HCT116 (cell line): Measurements from ENCODE around the gene ZNF396. TPM values are rescaled to one million over a fixed set of nuclear protein-coding genes. Genes with fewer than 3 reads are reported as not detected.

Source experiments
- ATAC-seq: fragments of 200-7000 bp; cut with Tn5 transposase; 2 replicates; pipeline ENCODE4 v1.9.1; 2020; ENCODE audit warnings: mild to moderate bottlenecking, moderate library complexity
- BruUV-seq: library from RNA; stranded (reverse); fragments of 400-500 nt; replicated peaks from 2 replicates; lab custom pipeline; 2021; lab: Mats Ljungman, UMichigan
- CTCF ChIA-PET: fragments of 300-600 bp; sonication (Branson Sonifier 250); formaldehyde crosslinking; loops from one replicate; lab custom pipeline; 2021; ENCODE audit warnings: antibody characterized with exemption; lab: Charles Lee
- POLR2A ChIA-PET: fragments of 300-600, 350-600 bp; sonication (Branson Sonifier 250); formaldehyde crosslinking; loops from one replicate; lab custom pipeline; 2021; ENCODE audit warnings: antibody characterized with exemption; lab: Charles Lee
- RAD21 ChIA-PET, 2 experiments: fragments of 300-600 bp; sonication (Branson Sonifier 250); formaldehyde crosslinking; loops; one replicate each; lab custom pipeline; 2023; ENCODE audit warnings: low total read pairs in 2 of 2; ENCODE audit not compliant: uncharacterized antibody in 2 of 2, unreplicated experiment in 2 of 2, low non-redundant PET in 1 of 2; lab: Charles Lee
- DNase-seq: peaks from one replicate; pipeline ENCODE4 v3.0.0-alpha.2; 2010; ENCODE audit warnings: low read depth, low spot score
- H2AFZ ChIP-seq: fragments of 200-600 bp; shearing (Covaris generic), sonication (generic); 2 replicates; pipeline ENCODE4 v1.6.1; 2017; ENCODE audit warnings: low read depth, mixed run types, mixed read lengths, antibody characterized with exemption, low read length; ENCODE audit not compliant: poor library complexity, severe bottlenecking
- H3K27ac ChIP-seq: 2 replicates; pipeline ENCODE4 v1.5.1; 2012; ENCODE audit warnings: low read depth, low read length
- H3K27me3 ChIP-seq: fragments of 200-600 bp; sonication (generic); 2 replicates; pipeline ENCODE4 v1.6.1; 2016; ENCODE audit warnings: mixed run types, low read length, mixed read lengths; ENCODE audit not compliant: insufficient read depth
- H3K36me3 ChIP-seq, 2 experiments: fragments of 200-500 bp in 1 of 2; fragments of 200-600 bp in 1 of 2; sonication (Bioruptor generic) in 1 of 2; sonication (generic) in 1 of 2; 2 replicates each; pipeline versions ENCODE4 v1.5.1 to v1.6.1; 2014 to 2016; ENCODE audit warnings: low read length in 2 of 2, inconsistent platforms in 1 of 2, mixed read lengths in 1 of 2, mixed run types in 1 of 2; ENCODE audit not compliant: insufficient read depth in 2 of 2, control insufficient read depth in 1 of 2
- H3K4me1 ChIP-seq, 2 experiments: fragments of 200-600 bp in 1 of 2; sonication (generic) in 1 of 2; 2 replicates each; pipeline versions ENCODE4 v1.5.1 to v1.6.1; 2012 to 2017; ENCODE audit warnings: low read length in 2 of 2, inconsistent platforms in 1 of 2, mild to moderate bottlenecking in 1 of 2, mixed read lengths in 1 of 2, mixed run types in 1 of 2, moderate library complexity in 1 of 2; ENCODE audit not compliant: insufficient read depth in 2 of 2, control insufficient read depth in 1 of 2
- H3K4me2 ChIP-seq: fragments of 200-600 bp; sonication (generic); 2 replicates; pipeline ENCODE4 v1.6.1; 2017; ENCODE audit warnings: mixed run types, low read length, mixed read lengths
- H3K4me3 ChIP-seq, 2 experiments: fragments of 200-600 bp in 1 of 2; sonication (generic) in 1 of 2; replicated peaks in 1 of 2; 2 replicates each; pipeline ENCODE4 v1.5.1; 2011 to 2016; ENCODE audit warnings: low read length in 2 of 2, control low read depth in 1 of 2, low read depth in 1 of 2, mild to moderate bottlenecking in 1 of 2, mixed read lengths in 1 of 2, mixed run types in 1 of 2
- H3K79me2 ChIP-seq: fragments of 200-600 bp; sonication (generic); 2 replicates; pipeline ENCODE4 v1.6.1; 2017; ENCODE audit warnings: mild to moderate bottlenecking, mixed run types, low read length, moderate library complexity, mixed read lengths; ENCODE audit not compliant: insufficient read depth
- H3K9ac ChIP-seq: fragments of 200-600 bp; sonication (generic); 2 replicates; pipeline ENCODE4 v1.6.1; 2016; ENCODE audit warnings: low read length, mixed read lengths
- H3K9me2 ChIP-seq: fragments of 200-600 bp; sonication (generic), shearing (Covaris generic); 2 replicates; pipeline ENCODE4 v1.6.1; 2017; ENCODE audit warnings: mixed run types, mild to moderate bottlenecking, moderate library complexity; ENCODE audit not compliant: insufficient read depth
- H3K9me3 ChIP-seq, 2 experiments: fragments of 200-500 bp in 1 of 2; fragments of 200-600 bp in 1 of 2; sonication (Bioruptor generic) in 1 of 2; sonication (generic) in 1 of 2; 2 replicates each; pipeline ENCODE4 v1.6.1; 2014 to 2017; ENCODE audit warnings: low read length in 2 of 2, mixed read lengths in 2 of 2, inconsistent platforms in 1 of 2, low read depth in 1 of 2, mild to moderate bottlenecking in 1 of 2, mixed run types in 1 of 2, moderate library complexity in 1 of 2; ENCODE audit not compliant: control insufficient read depth in 1 of 2, insufficient read depth in 1 of 2
- H4K20me1 ChIP-seq: fragments of 200-600 bp; sonication (generic), shearing (Covaris generic); 2 replicates; pipeline ENCODE4 v1.6.1; 2017; ENCODE audit warnings: mixed run types, mild to moderate bottlenecking, moderate library complexity; ENCODE audit not compliant: insufficient read depth
- ATF3 ChIP-seq: IDR thresholded peaks from 2 replicates; pipeline ENCODE4 v1.6.1; 2012
- CBX3 ChIP-seq: IDR thresholded peaks from 2 replicates; pipeline ENCODE4 v1.6.1; 2012; ENCODE audit warnings: low read depth
- CEBPB ChIP-seq: IDR thresholded peaks from 2 replicates; pipeline ENCODE4 v1.6.1; 2012; ENCODE audit warnings: low read depth
- CTCF ChIP-seq, 3 experiments: fragments of 200-600 bp in 1 of 3; sonication (generic) in 1 of 3; IDR thresholded peaks in 2 of 3; conservative IDR thresholded peaks in 1 of 3; 2 replicates each; pipeline ENCODE4 v1.5.1; 2012 to 2017; ENCODE audit warnings: low read depth in 2 of 3, low read length in 2 of 3, antibody characterized with exemption in 1 of 3, borderline replicate concordance in 1 of 3, control low read depth in 1 of 3, mild to moderate bottlenecking in 1 of 3, mixed read lengths in 1 of 3, mixed run types in 1 of 3, moderate library complexity in 1 of 3; ENCODE audit not compliant: insufficient read depth in 1 of 3
- EZH2phosphoT487 ChIP-seq: fragments of 200-600 bp; IDR thresholded peaks from 2 replicates; pipeline ENCODE4 v1.6.1; 2018; ENCODE audit warnings: antibody characterized with exemption, borderline replicate concordance
- FOSL1 ChIP-seq: IDR thresholded peaks from 2 replicates; pipeline ENCODE4 v1.6.1; 2012; ENCODE audit warnings: low read depth
- JUND ChIP-seq: IDR thresholded peaks from 2 replicates; pipeline ENCODE4 v1.6.1; 2012
- MAX ChIP-seq: IDR thresholded peaks from 2 replicates; pipeline ENCODE4 v1.6.1; 2012
- POLR2AphosphoS5 ChIP-seq: IDR thresholded peaks from 2 replicates; pipeline ENCODE4 v1.6.1; 2011; ENCODE audit warnings: mild to moderate bottlenecking, low read depth, low read length, moderate library complexity
- REST ChIP-seq: IDR thresholded peaks from 2 replicates; pipeline ENCODE4 v1.6.1; 2012; ENCODE audit warnings: low read depth
- SP1 ChIP-seq: IDR thresholded peaks from 2 replicates; pipeline ENCODE4 v1.6.1; 2012; ENCODE audit warnings: low read depth
- SRF ChIP-seq: IDR thresholded peaks from 2 replicates; pipeline ENCODE4 v1.6.1; 2012; ENCODE audit warnings: low read depth
- TCF7L2 ChIP-seq: IDR thresholded peaks from 2 replicates; pipeline ENCODE4 v1.7.0; 2011; ENCODE audit warnings: borderline replicate concordance, inconsistent platforms; ENCODE audit not compliant: insufficient read depth, insufficient read length; ENCODE audit errors: extremely low read depth
- YY1 ChIP-seq: IDR thresholded peaks from 2 replicates; pipeline ENCODE4 v1.6.1; 2011; ENCODE audit warnings: low read length, low read depth, moderate library complexity, mild to moderate bottlenecking; ENCODE audit not compliant: insufficient replicate concordance; ENCODE audit errors: extremely low read depth
- ZBTB33 ChIP-seq: IDR thresholded peaks from 2 replicates; pipeline ENCODE4 v1.6.1; 2011; ENCODE audit warnings: mild to moderate bottlenecking, low read length, moderate library complexity; ENCODE audit not compliant: insufficient replicate concordance; ENCODE audit errors: extremely low read depth
- ZNF274 ChIP-seq: fragments of 200-500 bp; sonication (Bioruptor generic); IDR thresholded peaks from 2 replicates; pipeline ENCODE4 v1.6.1; 2014; ENCODE audit warnings: mild to moderate bottlenecking, low read depth, low read length, inconsistent platforms
- intact Hi-C: fragments of 100-400 bp; cut with micrococcal nuclease; formaldehyde crosslinking; loops from 2 replicates; pipeline ENCODE4 v1.10.0; 2022
- total RNA-seq: library from RNA; stranded (reverse); gene quantifications from one replicate; pipeline ENCODE4 v1.2.1, GENCODE V29; 2021; ENCODE audit not compliant: unreplicated experiment

Gene ZNF396
- total RNA-seq, 1 experiment from 2014 or later = 1.3 TPM

GRCh38 chr18:35424356-35424755 lies 47.2 kb upstream of the ZNF396 start:
- ChIA-PET CTCF (no interaction called here), RAD21 (no interaction called here), POLR2A (no interaction called here)
- no peaks in the 10 kb centered on the region for H3K79me2 ChIP-seq
- intact Hi-C loops = no loop called here
- no peak overlapping the region for H3K9ac ChIP-seq
- no peaks in the 10 kb centered on the region for H3K9me3 ChIP-seq
- no peak overlapping the region for H2AFZ ChIP-seq
- H3K4me2 ChIP-seq = no peak overlapping the region
- H3K4me1 ChIP-seq = no peaks in the 10 kb centered on the region
- no peak for TF ChIP-seq TCF7L2
- no peak for TF ChIP-seq JUND
- no peak for TF ChIP-seq FOSL1
- TF ChIP-seq ZBTB33 = no peak
- no peak for TF ChIP-seq MAX
- TF ChIP-seq EZH2phosphoT487 = no peak
- no peak for TF ChIP-seq CBX3
- no peak for TF ChIP-seq POLR2AphosphoS5
- no peak for TF ChIP-seq SRF
- TF ChIP-seq CTCF (IDR thresholded peaks at IDR 0.05 in 2 of 3, conservative IDR thresholded peaks at IDR 0.05 in 1 of 3; ENCODE audit: borderline replicate concordance in 1 of 3, insufficient read depth in 1 of 3, low read depth in 2 of 3, low read length in 2 of 3) = no peak
- no peak for TF ChIP-seq YY1
- no peak for TF ChIP-seq REST
- TF ChIP-seq ZNF274 = no peak
- TF ChIP-seq SP1 = no peak
- TF ChIP-seq CEBPB = no peak
- no peak for TF ChIP-seq ATF3
- DNase-seq (no peak), ATAC-seq (no peak)
- no peaks in the 10 kb centered on the region for H3K27me3 ChIP-seq
- H4K20me1 ChIP-seq = no peaks in the 10 kb centered on the region
- BruUV-seq = no TSS peak
- no peaks in the 10 kb centered on the region for H3K9me2 ChIP-seq
- no peak overlapping the region for H3K27ac ChIP-seq
- no peak overlapping the region for H3K4me3 ChIP-seq
- no peaks in the 10 kb centered on the region for H3K36me3 ChIP-seq
